Neural cell (in vitro differentiated cells): ENCODE measurements around the gene RGS9BP. TPM values are rescaled to one million over a fixed set of nuclear protein-coding genes. Genes with fewer than 3 reads are reported as not detected.
"Not testable (repeated sequence)": the region's sequence is repeated elsewhere in the genome, so short reads cannot be mapped to it uniquely, and the experiment has no call there.

ENCODE experiments used
- H2AFZ ChIP-seq: fragments of 200-600, 300-800 bp; sonication (generic), shearing (Covaris generic); 2 replicates; pipeline ENCODE4 v1.6.0; 2014; ENCODE audit warnings: low read depth, mild to moderate bottlenecking, antibody characterized with exemption, low read length, moderate library complexity
- H3F3A ChIP-seq: fragments of 200-600 bp; shearing (Covaris generic); 2 replicates; pipeline ENCODE4 v1.6.1; 2016; ENCODE audit warnings: mild to moderate bottlenecking, moderate library complexity, mixed read lengths, antibody characterized with exemption, low read length; ENCODE audit not compliant: insufficient read depth, poor library complexity, severe bottlenecking
- H3K27ac ChIP-seq: fragments of 200-600, 300-800 bp; sonication (generic), shearing (Covaris generic); 2 replicates; pipeline ENCODE4 v1.5.1; 2014; ENCODE audit warnings: mild to moderate bottlenecking, low read length, moderate library complexity
- H3K27me3 ChIP-seq: fragments of 300-800, 200-600 bp; sonication (generic), shearing (Covaris generic); 2 replicates; pipeline ENCODE4 v1.6.0; 2014; ENCODE audit warnings: mild to moderate bottlenecking, low read depth, low read length, moderate library complexity; ENCODE audit not compliant: insufficient read depth
- H3K36me3 ChIP-seq: fragments of 300-800, 200-600 bp; sonication (generic), shearing (Covaris generic); 2 replicates; pipeline ENCODE4 v1.5.1; 2014; ENCODE audit warnings: mild to moderate bottlenecking, antibody characterized with exemption, low read length, moderate library complexity; ENCODE audit not compliant: insufficient read depth
- H3K4me2 ChIP-seq: fragments of 300-800, 200-600 bp; sonication (generic), shearing (Covaris generic); 2 replicates; pipeline ENCODE4 v1.6.0; 2014; ENCODE audit warnings: mild to moderate bottlenecking, low read length
- H3K4me3 ChIP-seq: fragments of 300-800, 200-600 bp; sonication (generic), shearing (Covaris generic); 2 replicates; pipeline ENCODE4 v1.5.1; 2014; ENCODE audit warnings: mild to moderate bottlenecking, low read length, moderate library complexity
- H3K79me2 ChIP-seq: fragments of 200-600 bp; shearing (Covaris generic); replicated peaks from 2 replicates; pipeline ENCODE4 v1.6.0; 2014; ENCODE audit warnings: mild to moderate bottlenecking, low read length, moderate library complexity; ENCODE audit not compliant: insufficient read depth
- H3K9ac ChIP-seq: fragments of 300-800, 200-600 bp; sonication (generic), shearing (Covaris generic); 2 replicates; pipeline ENCODE4 v1.6.1; 2016; ENCODE audit warnings: mild to moderate bottlenecking, low read length, mixed read lengths
- H3K9me2 ChIP-seq: fragments of 200-600 bp; shearing (Covaris generic); 2 replicates; pipeline ENCODE4 v1.6.1; 2016; ENCODE audit warnings: mild to moderate bottlenecking, low read length, mixed read lengths; ENCODE audit not compliant: insufficient read depth
- H3K9me3 ChIP-seq: fragments of 200-600, 300-800 bp; sonication (generic), shearing (Covaris generic); 2 replicates; pipeline ENCODE4 v1.6.1; 2016; ENCODE audit warnings: mild to moderate bottlenecking, mixed run types, low read length, moderate library complexity, mixed read lengths
- H4K20me1 ChIP-seq: fragments of 200-600 bp; shearing (Covaris generic); 2 replicates; pipeline ENCODE4 v1.6.1; 2016; ENCODE audit warnings: mild to moderate bottlenecking, mixed run types; ENCODE audit not compliant: insufficient read depth
- polyA plus RNA-seq: library from polyadenylated mRNA; depleted of rRNA; stranded (reverse); fragments of >200 nt; gene quantifications from 2 replicates; pipeline ENCODE4 v1.2.3, GENCODE V29; 2014

Gene RGS9BP
- polyA plus RNA-seq, 1 donor from 2014 or later = not detected

- H3K4me2 ChIP-seq, H3K27ac ChIP-seq, H3F3A ChIP-seq, H2AFZ ChIP-seq, H3K36me3 ChIP-seq, H3K79me2 ChIP-seq, H3K9ac ChIP-seq, H3K27me3 ChIP-seq, H3K9me2 ChIP-seq, H4K20me1 ChIP-seq, H3K9me3 ChIP-seq: not testable (repeated sequence)
- H3K4me3 ChIP-seq = peak overlapping the region; percentile 61
Measured at GRCh38 chr19:32693151-32694108, 17.8 kb downstream of the RGS9BP start.

GRCh38 chr19:32694316-32694715 lies 18.7 kb downstream of the RGS9BP start:
- H2AFZ ChIP-seq, H3K9me3 ChIP-seq, H3K27me3 ChIP-seq, H3K4me2 ChIP-seq, H4K20me1 ChIP-seq, H3K9ac ChIP-seq, H3K4me3 ChIP-seq, H3K79me2 ChIP-seq, H3K27ac ChIP-seq, H3K9me2 ChIP-seq, H3F3A ChIP-seq, H3K36me3 ChIP-seq: not testable (repeated sequence)

DNA sequence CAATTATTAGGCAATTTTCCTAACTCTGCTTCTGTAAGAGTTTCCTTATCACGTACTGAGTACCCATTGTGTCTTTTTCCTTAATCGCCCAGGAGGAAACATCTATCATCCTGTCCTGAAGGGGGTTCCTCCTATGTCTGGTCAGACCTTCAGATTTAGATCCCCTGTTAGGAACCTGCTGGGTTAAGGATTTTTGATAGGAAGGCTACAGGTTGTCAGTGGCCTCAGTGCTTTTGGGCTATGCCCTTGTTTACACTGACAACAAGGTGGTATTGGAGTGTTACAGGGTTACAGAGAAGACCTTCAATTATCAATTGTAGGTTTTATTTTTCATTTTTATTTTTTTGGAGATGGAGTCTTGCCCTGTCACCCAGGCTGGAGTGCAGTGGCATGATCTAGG lies 19.2 kb downstream of the RGS9BP start:
- H3K27me3 ChIP-seq, H3K79me2 ChIP-seq, H2AFZ ChIP-seq, H3K36me3 ChIP-seq, H3K9me3 ChIP-seq, H3K9me2 ChIP-seq, H4K20me1 ChIP-seq, H3K4me2 ChIP-seq, H3K27ac ChIP-seq, H3K4me3 ChIP-seq, H3K9ac ChIP-seq, H3F3A ChIP-seq: not testable (repeated sequence)

GRCh38 chr19:32695506-32695905 lies 19.9 kb downstream of the RGS9BP start:
- not testable (repeated sequence) for H3K27me3 ChIP-seq, H3F3A ChIP-seq, H3K9me3 ChIP-seq, H3K4me3 ChIP-seq, H3K79me2 ChIP-seq, H3K9me2 ChIP-seq, H3K4me2 ChIP-seq, H3K9ac ChIP-seq, H4K20me1 ChIP-seq, H3K36me3 ChIP-seq, H2AFZ ChIP-seq, H3K27ac ChIP-seq

DNA sequence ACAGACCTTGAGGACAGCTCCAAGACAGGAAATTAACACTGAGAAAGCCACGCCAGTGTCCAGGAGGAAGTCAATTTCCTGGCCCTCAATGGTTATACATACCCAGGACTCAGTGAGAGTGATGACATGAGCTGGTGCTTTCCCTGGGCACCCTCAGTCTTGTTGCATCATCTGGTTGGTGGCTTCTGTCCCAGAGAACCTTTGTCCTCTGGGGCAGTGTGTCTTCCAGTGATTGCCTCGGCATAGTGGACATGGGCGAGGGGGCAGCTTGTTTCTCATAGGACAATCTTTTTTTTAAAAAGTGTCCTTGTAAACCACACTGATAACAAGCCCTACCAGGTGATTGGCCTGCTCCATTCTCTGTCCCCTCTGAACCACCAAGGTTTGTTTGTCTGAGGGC lies 21.1 kb downstream of the RGS9BP start:
- not testable (repeated sequence) for H3K79me2 ChIP-seq, H3K4me3 ChIP-seq, H3K36me3 ChIP-seq, H4K20me1 ChIP-seq, H3K9me3 ChIP-seq, H2AFZ ChIP-seq, H3K4me2 ChIP-seq, H3K27ac ChIP-seq, H3K9ac ChIP-seq, H3K27me3 ChIP-seq, H3K9me2 ChIP-seq, H3F3A ChIP-seq

DNA sequence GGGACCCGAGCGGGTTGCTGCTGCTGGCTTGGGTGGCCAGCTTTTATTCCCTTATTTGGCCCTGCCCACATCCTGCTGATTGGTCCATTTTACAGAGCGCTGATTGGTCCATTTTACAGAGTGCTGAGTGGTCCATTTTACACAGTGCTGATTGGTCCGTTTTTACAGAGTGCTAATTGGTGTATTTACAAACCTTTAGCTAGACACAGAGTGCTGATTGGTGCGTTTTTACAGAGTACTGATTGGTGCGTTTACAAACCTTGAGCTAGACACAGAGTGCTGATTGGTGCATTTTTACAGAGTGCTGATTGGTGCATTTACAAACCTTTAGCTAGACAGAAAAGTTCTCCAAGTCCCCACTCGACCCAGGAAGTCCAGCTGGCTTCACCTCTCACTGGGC lies 24.5 kb downstream of the RGS9BP start:
- H3K9ac ChIP-seq, H3F3A ChIP-seq, H3K4me2 ChIP-seq, H4K20me1 ChIP-seq, H3K9me3 ChIP-seq, H3K27me3 ChIP-seq, H3K4me3 ChIP-seq, H3K79me2 ChIP-seq, H3K9me2 ChIP-seq, H3K36me3 ChIP-seq, H2AFZ ChIP-seq, H3K27ac ChIP-seq: not testable (repeated sequence)
